ENCODE results near the gene IL4I1.

- TF ChIP-seq POLR2A (IDR thresholded peaks at IDR 0.05) = no peak
- TF ChIP-seq POLR2AphosphoS5 (IDR thresholded peaks at IDR 0.05) = no peak
- TF ChIP-seq CTCF (IDR thresholded peaks at IDR 0.05) = no peak
Observed at GRCh38 chr19:49884760-49885159, 11.9 kb downstream of the IL4I1 start.
